ENCODE measurements around the gene HOXB1.

HOXB1 gene

GRCh38 chr17:48530887-48531272, at the start of gene HOXB1:
Gene HOXB1 (minus strand): TSS chr17:48531011. CDS start chr17:48530904, 107 bp downstream.
- no peak for DNase-seq

- no peak for DNase-seq
Observed at GRCh38 chr17:48579760-48580554, 49.1 kb upstream of the HOXB1 start.

- no peak for DNase-seq
Observed at GRCh38 chr17:48579471-48579759, 48.6 kb upstream of the HOXB1 start.

- DNase-seq, result no peak
Observed at GRCh38 chr17:48578616-48579470, 48.0 kb upstream of the HOXB1 start.

- peak; percentile 65 for DNase-seq
Observed at GRCh38 chr17:48577946-48578615, 47.3 kb upstream of the HOXB1 start, which contains the start of gene HOXB4. Gene HOXB4 (minus strand): TSS chr17:48578350. CDS start chr17:48578319, 31 bp downstream.

GRCh38 chr17:48577330-48577945, 46.6 kb upstream of the HOXB1 start:
- no peak for DNase-seq

- no peak for DNase-seq
Observed at GRCh38 chr17:48576479-48577309, 45.9 kb upstream of the HOXB1 start.

- no peak for DNase-seq
Observed at GRCh38 chr17:48575673-48576478, 45.1 kb upstream of the HOXB1 start.

GRCh38 chr17:48575066-48575582, 44.3 kb upstream of the HOXB1 start:
- no peak for DNase-seq

GRCh38 chr17:48574505-48575065, 43.8 kb upstream of the HOXB1 start:
- no peak for DNase-seq

GRCh38 chr17:48571826-48572417, 41.1 kb upstream of the HOXB1 start:
- DNase-seq, result no peak

- DNase-seq, result no peak
Observed at GRCh38 chr17:48571024-48571818, 40.4 kb upstream of the HOXB1 start.

- no peak for DNase-seq
Observed at GRCh38 chr17:48570325-48571023, 39.7 kb upstream of the HOXB1 start.

- no peak for DNase-seq
Observed at GRCh38 chr17:48569674-48570324, 39.0 kb upstream of the HOXB1 start.

GRCh38 chr17:48569240-48569582, 38.4 kb upstream of the HOXB1 start:
- DNase-seq, result no peak

- DNase-seq, result no peak
Observed at GRCh38 chr17:48568499-48569239, 37.9 kb upstream of the HOXB1 start.

GRCh38 chr17:48567646-48568354, 37.0 kb upstream of the HOXB1 start:
- no peak for DNase-seq
